ENCODE results near the gene ESF1.

The ESF1 gene
- total RNA-seq, result 24.4 to 96.1 (median 35.6) reads per million in 9 experiments

DNA sequence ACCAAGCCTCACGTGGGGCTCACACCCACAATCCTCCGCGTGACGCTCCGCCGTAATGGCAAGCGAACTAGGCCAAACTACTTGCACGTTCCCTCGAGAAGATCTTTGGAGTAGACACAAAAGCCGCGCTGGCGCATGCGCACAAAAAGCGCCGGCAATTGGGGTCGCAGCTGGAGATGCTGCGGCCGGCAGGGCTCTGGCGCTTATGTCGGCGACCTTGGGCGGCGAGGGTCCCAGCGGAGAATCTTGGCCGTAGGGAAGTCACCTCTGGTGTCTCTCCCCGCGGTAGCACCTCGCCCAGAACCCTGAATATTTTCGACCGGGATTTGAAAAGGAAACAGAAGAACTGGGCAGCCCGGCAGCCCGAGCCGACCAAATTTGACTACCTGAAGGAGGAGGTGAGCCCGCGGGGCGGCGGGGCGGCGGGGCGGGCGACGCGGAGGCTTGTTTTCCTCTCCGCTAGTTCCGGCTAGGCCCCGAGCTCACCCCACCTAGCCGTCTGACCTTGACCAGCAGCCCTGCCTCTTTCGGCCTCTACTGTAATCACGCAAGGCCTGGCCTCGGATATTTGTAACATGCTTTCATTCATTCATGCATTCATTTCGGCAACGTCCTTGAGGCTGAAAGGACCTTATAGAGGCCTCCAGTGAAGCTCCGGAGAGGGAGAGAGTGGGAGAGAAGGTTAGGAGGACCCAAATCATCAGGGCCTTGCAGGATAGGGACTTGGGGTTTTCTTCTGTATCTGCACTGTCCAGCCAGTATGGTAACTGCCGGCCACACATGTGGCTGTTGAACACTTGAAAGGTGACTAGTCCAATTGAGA lies at the start of gene ESF1, which contains the start of gene NDUFAF5:
Gene ESF1, minus strand, starts transcription at position 27 of the 823 bp plus-strand sequence. CDS start 1,779 bp downstream, outside the sequence.
Gene NDUFAF5, plus strand, starts transcription at position 136 of the 823 bp plus-strand sequence. Its CDS starts 41 bp downstream, at position 177.
- peak within 1 kb of the TSS; percentile 95 to 98 for H3K4me3 Mint-ChIP-seq

GRCh38 chr20:13831476-13831875 lies 46.8 kb upstream of the ESF1 start:
- H3K27me3 Mint-ChIP-seq, result peaks cover 11 to 37% of the 10 kb centered on the region in 2 donors
- H3K4me1 Mint-ChIP-seq (ENCODE audit: low read depth in 2 of 2), result no peaks in the 10 kb centered on the region
- H3K4me3 Mint-ChIP-seq, result no peak overlapping the region
- ATAC-seq (replicated peaks), result no peak
- H3K9me3 Mint-ChIP-seq, result no peaks in the 10 kb centered on the region
- DNase-seq, result no peak
- no peak overlapping the region for H3K27ac Mint-ChIP-seq
- no peaks in the 10 kb centered on the region for H3K36me3 Mint-ChIP-seq (ENCODE audit: insufficient read depth)

More for the DNA sequence above, at the start of gene ESF1, which contains the start of gene NDUFAF5:
- DNase-seq (peak; percentile 84 to 87 (median 85)), ATAC-seq (replicated peaks) (peak; percentile 97)
- H3K36me3 Mint-ChIP-seq (ENCODE audit: insufficient read depth), result peaks cover 52% of the 10 kb centered on the region
- no peaks in the 10 kb centered on the region for H3K9me3 Mint-ChIP-seq
- H3K4me1 Mint-ChIP-seq (ENCODE audit: low read depth in 2 of 2), result peaks cover 36 to 57% of the 10 kb centered on the region in 2 donors
- H3K27ac Mint-ChIP-seq, result peak within 1 kb of the TSS; percentile 96 to 99
- no peaks in the 10 kb centered on the region for H3K27me3 Mint-ChIP-seq

- Mint-ChIP-seq H3K4me3 (no peak overlapping the region), H3K27ac (no peak overlapping the region), H3K27me3 (peaks cover 0 to 31% of the 10 kb centered on the region in 2 donors), H3K36me3 (ENCODE audit: insufficient read depth) (no peaks in the 10 kb centered on the region), H3K9me3 (no peaks in the 10 kb centered on the region), H3K4me1 (ENCODE audit: low read depth in 2 of 2) (no peaks in the 10 kb centered on the region)
- ATAC-seq (replicated peaks) (no peak), DNase-seq (no peak)
These were observed 40.7 kb upstream of the ESF1 start for GRCh38 chr20:13825465-13825864.

- no peaks in the 10 kb centered on the region for H3K9me3 Mint-ChIP-seq
- no peak overlapping the region for H3K4me3 Mint-ChIP-seq
- no peaks in the 10 kb centered on the region for H3K36me3 Mint-ChIP-seq (ENCODE audit: insufficient read depth)
- no peaks in the 10 kb centered on the region for H3K4me1 Mint-ChIP-seq (ENCODE audit: low read depth in 2 of 2)
- ATAC-seq (replicated peaks), result no peak
- H3K27me3 Mint-ChIP-seq, result peaks cover 0 to 25% of the 10 kb centered on the region in 2 donors
- H3K27ac Mint-ChIP-seq, result no peak overlapping the region
- DNase-seq, result no peak
These were observed 39.7 kb upstream of the ESF1 start for GRCh38 chr20:13824459-13824858.

DNA sequence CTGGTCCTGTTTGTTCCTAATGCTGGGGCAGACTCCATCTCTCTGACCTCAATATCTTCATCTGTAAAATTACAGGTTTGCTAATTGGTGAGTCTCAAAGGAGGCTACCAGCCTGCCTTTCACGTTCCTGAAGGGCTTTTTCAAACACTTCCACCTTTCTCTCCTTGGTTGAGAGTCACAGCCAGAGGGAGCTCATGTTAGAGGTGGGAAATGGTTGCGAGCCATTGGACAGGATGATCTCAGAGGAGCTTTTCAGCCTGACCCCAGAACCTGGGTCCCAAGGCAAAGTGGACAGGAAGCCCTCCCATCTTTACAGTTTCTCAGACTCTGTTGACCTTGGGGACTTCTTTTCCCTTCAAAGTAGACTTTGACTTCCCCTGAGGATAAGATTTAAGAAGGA lies 37.7 kb upstream of the ESF1 start:
- ATAC-seq (replicated peaks), result no peak
- Mint-ChIP-seq H3K36me3 (ENCODE audit: insufficient read depth) (peaks cover 15% of the 10 kb centered on the region), H3K27ac (no peak overlapping the region), H3K4me1 (ENCODE audit: low read depth in 2 of 2) (no peaks in the 10 kb centered on the region), H3K27me3 (peaks cover 0 to 14% of the 10 kb centered on the region in 2 donors), H3K4me3 (no peak overlapping the region), H3K9me3 (no peaks in the 10 kb centered on the region)
- no peak for DNase-seq

DNA sequence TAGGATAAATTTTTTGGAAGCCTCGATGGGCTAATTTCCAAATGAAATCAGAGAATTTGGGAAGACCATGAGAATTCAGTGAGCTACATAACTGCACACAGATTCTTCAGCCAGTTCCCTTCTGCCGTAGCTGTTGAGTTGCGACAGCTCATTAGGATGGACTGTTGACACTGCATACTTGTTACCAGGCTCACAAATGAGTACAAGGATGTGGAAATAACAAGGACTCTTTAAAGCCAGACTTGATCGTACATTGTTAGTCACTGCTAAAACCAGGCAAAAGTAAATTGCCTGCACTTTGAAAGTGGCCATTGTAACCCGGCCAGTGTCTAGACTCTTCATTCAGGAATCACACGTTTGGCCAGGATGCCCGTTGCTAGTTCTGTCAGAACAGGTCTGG lies 37.2 kb upstream of the ESF1 start:
- Mint-ChIP-seq H3K27ac (no peak overlapping the region), H3K36me3 (ENCODE audit: insufficient read depth) (peaks cover 20% of the 10 kb centered on the region)
- no peak for ATAC-seq (replicated peaks)

GRCh38 chr20:13819885-13820645 lies 35.3 kb upstream of the ESF1 start:
- H3K9me3 Mint-ChIP-seq, result no peaks in the 10 kb centered on the region
- H3K36me3 Mint-ChIP-seq (ENCODE audit: insufficient read depth), result peaks cover 28% of the 10 kb centered on the region
- DNase-seq, result peak in 1 of 3 experiments; percentile 3
- ATAC-seq (replicated peaks), result peak; percentile 67
- H3K27me3 Mint-ChIP-seq, result no peaks in the 10 kb centered on the region
- H3K4me1 Mint-ChIP-seq (ENCODE audit: low read depth in 2 of 2), result no peaks in the 10 kb centered on the region
- no peak overlapping the region for H3K27ac Mint-ChIP-seq
- no peak overlapping the region for H3K4me3 Mint-ChIP-seq

More for the DNA sequence above, 37.2 kb upstream of the ESF1 start:
- Mint-ChIP-seq H3K27me3 (peaks cover 0 to 8% of the 10 kb centered on the region in 2 donors), H3K4me3 (no peak overlapping the region), H3K9me3 (no peaks in the 10 kb centered on the region), H3K4me1 (ENCODE audit: low read depth in 2 of 2) (no peaks in the 10 kb centered on the region)
- no peak for DNase-seq

GRCh38 chr20:13817342-13817741 lies 32.6 kb upstream of the ESF1 start:
- no peaks in the 10 kb centered on the region for H3K27me3 Mint-ChIP-seq
- peak overlapping the region in 1 of 2 donors; percentile 32 for H3K27ac Mint-ChIP-seq
- no peaks in the 10 kb centered on the region for H3K4me1 Mint-ChIP-seq (ENCODE audit: low read depth in 2 of 2)
- DNase-seq (no peak), ATAC-seq (replicated peaks) (no peak)
- no peak overlapping the region for H3K4me3 Mint-ChIP-seq
- peaks cover 28% of the 10 kb centered on the region for H3K36me3 Mint-ChIP-seq (ENCODE audit: insufficient read depth)
- no peaks in the 10 kb centered on the region for H3K9me3 Mint-ChIP-seq

DNA sequence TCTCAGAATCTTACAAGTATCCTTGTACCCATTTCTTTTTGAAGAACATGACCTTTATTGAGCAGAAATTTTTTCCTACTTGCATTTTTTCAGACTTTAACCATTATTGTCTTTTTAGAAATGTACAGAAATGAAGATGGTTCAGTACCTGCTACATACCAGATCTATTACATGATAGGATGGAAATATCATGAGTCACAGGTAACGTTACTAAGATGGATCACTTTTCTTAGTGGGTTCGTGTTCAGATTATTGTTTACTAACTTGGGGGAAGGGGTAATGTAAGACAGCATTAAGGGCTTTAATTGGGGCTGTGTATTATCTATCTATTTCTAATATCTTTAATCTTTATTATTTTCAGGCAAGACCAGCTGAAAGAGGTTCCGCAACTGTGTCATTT lies 32.0 kb upstream of the ESF1 start:
- no peaks in the 10 kb centered on the region for H3K27me3 Mint-ChIP-seq
- no peaks in the 10 kb centered on the region for H3K4me1 Mint-ChIP-seq (ENCODE audit: low read depth in 2 of 2)
- ATAC-seq (replicated peaks) (no peak), DNase-seq (no peak)
- H3K27ac Mint-ChIP-seq, result no peak overlapping the region
- H3K4me3 Mint-ChIP-seq, result no peak overlapping the region
- H3K36me3 Mint-ChIP-seq (ENCODE audit: insufficient read depth), result peaks cover 28% of the 10 kb centered on the region
- no peaks in the 10 kb centered on the region for H3K9me3 Mint-ChIP-seq

GRCh38 chr20:13814672-13815071 lies 30.0 kb upstream of the ESF1 start:
- H3K4me1 Mint-ChIP-seq (ENCODE audit: low read depth in 2 of 2), result no peaks in the 10 kb centered on the region

GRCh38 chr20:13813910-13814309 lies 29.2 kb upstream of the ESF1 start:
- no peaks in the 10 kb centered on the region for H3K27me3 Mint-ChIP-seq
- no peaks in the 10 kb centered on the region for H3K9me3 Mint-ChIP-seq
- H3K4me1 Mint-ChIP-seq (ENCODE audit: low read depth in 2 of 2), result no peaks in the 10 kb centered on the region
- DNase-seq, result no peak
- peak overlapping the region in 1 of 2 donors; percentile 6 for H3K27ac Mint-ChIP-seq
- ATAC-seq (replicated peaks), result no peak
- H3K4me3 Mint-ChIP-seq, result no peak overlapping the region
- peaks cover 26% of the 10 kb centered on the region for H3K36me3 Mint-ChIP-seq (ENCODE audit: insufficient read depth)

More at GRCh38 chr20:13814672-13815071, 30.0 kb upstream of the ESF1 start:
- Mint-ChIP-seq H3K9me3 (no peaks in the 10 kb centered on the region), H3K27ac (no peak overlapping the region), H3K36me3 (ENCODE audit: insufficient read depth) (peaks cover 28% of the 10 kb centered on the region), H3K27me3 (no peaks in the 10 kb centered on the region), H3K4me3 (no peak overlapping the region)
- no peak for DNase-seq
- no peak for ATAC-seq (replicated peaks)

DNA sequence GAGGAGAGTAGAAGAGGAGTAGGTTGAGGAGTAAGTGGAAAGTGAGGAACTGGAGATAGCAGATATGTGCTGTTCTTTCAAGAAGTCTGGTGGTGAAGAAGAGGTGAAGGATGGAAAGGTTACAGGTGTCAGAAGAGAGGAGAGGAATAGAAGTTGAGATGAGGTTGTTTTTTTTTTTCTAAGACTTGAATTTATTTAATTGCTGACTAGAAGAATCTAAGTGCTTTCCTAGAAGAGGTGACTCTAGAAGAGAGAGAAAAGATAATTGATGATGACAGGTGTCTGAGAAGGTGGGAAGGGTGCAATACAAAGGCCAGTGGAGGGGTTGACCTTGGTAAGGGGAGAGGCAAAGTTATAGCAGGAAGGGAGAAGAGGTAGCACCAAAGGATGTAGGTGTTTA lies 25.7 kb upstream of the ESF1 start:
- DNase-seq, result no peak
- Mint-ChIP-seq H3K9me3 (no peaks in the 10 kb centered on the region), H3K27me3 (no peaks in the 10 kb centered on the region), H3K27ac (no peak overlapping the region), H3K36me3 (ENCODE audit: insufficient read depth) (peaks cover 22% of the 10 kb centered on the region), H3K4me3 (no peak overlapping the region), H3K4me1 (ENCODE audit: low read depth in 2 of 2) (no peaks in the 10 kb centered on the region)
- ATAC-seq (replicated peaks), result no peak

DNA sequence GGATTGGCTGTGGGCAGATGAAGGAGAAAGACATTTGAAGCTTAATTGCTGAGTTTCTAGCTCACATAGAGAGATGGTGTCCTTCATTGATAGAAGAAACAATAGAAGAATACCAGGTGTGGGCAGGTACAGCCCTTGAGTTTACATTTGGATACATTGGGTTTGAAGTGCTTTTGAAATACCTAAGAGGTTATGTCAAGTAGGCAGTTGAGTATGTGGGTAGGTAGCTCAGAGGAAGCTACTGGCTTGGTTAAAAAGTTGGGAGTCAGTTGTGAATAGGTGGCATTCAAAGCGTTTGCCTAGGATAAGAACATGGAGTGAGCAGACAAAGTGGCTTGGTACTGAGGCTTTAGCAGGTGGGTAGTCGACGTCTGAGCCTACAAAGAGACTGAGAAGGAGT lies 25.1 kb upstream of the ESF1 start:
- Mint-ChIP-seq H3K4me1 (ENCODE audit: low read depth in 2 of 2) (no peaks in the 10 kb centered on the region), H3K27me3 (no peaks in the 10 kb centered on the region), H3K36me3 (ENCODE audit: insufficient read depth) (peaks cover 23% of the 10 kb centered on the region), H3K4me3 (no peak overlapping the region), H3K27ac (no peak overlapping the region), H3K9me3 (no peaks in the 10 kb centered on the region)
- ATAC-seq (replicated peaks), result no peak
- no peak for DNase-seq
